Measurements from ENCODE around the gene SENP1.

DNA sequence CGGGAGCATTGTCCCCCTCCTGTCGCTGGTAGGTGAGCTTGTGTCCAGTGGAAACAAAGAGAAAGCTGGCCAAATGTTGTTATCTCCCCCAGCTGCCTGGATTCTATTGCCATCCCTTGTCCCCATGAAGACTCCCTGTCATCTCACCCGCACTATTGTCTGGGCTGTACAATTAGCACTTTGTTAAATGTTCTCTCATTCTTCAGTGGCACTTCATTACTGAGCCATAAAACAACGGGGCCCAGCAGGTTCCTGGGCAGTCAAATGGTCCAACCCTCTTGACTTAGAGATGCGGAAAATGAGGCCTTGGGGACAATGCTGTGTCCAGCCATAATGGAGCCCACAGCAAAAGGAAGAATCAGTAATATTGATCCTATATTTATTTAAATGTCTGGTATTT, 88.4 kb downstream of the SENP1 start:
- TF ChIP-seq, protein P1, sequence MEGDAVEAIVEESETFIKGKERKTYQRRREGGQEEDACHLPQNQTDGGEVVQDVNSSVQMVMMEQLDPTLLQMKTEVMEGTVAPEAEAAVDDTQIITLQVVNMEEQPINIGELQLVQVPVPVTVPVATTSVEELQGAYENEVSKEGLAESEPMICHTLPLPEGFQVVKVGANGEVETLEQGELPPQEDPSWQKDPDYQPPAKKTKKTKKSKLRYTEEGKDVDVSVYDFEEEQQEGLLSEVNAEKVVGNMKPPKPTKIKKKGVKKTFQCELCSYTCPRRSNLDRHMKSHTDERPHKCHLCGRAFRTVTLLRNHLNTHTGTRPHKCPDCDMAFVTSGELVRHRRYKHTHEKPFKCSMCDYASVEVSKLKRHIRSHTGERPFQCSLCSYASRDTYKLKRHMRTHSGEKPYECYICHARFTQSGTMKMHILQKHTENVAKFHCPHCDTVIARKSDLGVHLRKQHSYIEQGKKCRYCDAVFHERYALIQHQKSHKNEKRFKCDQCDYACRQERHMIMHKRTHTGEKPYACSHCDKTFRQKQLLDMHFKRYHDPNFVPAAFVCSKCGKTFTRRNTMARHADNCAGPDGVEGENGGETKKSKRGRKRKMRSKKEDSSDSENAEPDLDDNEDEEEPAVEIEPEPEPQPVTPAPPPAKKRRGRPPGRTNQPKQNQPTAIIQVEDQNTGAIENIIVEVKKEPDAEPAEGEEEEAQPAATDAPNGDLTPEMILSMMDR (CRISPR knock-in tag; IDR thresholded peaks at IDR 0.05): no peak
- TF ChIP-seq MYNN (CRISPR knock-in tag; IDR thresholded peaks at IDR 0.05; ENCODE audit: low read depth) (no peak), MAFF (IDR thresholded peaks at IDR 0.05; ENCODE audit: low read depth, low read length) (no peak), BRD4 (CRISPR knock-in tag; IDR thresholded peaks at IDR 0.05) (no peak), ATF7 (IDR thresholded peaks at IDR 0.05) (no peak), ATF7 (CRISPR knock-in tag; IDR thresholded peaks at IDR 0.05) (no peak), CBFB (CRISPR knock-in tag; IDR thresholded peaks at IDR 0.05) (no peak), MAFK (conservative IDR thresholded peaks at IDR 0.05 in 1 of 2, IDR thresholded peaks at IDR 0.05 in 1 of 2; ENCODE audit: low read length in 2 of 2) (no peak), ZNF296 (CRISPR knock-in tag; conservative IDR thresholded peaks at IDR 0.05) (no peak), FOXM1 (CRISPR knock-in tag; IDR thresholded peaks at IDR 0.05) (no peak), YY1 (IDR thresholded peaks at IDR 0.05; ENCODE audit: insufficient read depth, insufficient replicate concordance, low read depth, low read length) (no peak)
- TF ChIP-seq, protein P2, sequence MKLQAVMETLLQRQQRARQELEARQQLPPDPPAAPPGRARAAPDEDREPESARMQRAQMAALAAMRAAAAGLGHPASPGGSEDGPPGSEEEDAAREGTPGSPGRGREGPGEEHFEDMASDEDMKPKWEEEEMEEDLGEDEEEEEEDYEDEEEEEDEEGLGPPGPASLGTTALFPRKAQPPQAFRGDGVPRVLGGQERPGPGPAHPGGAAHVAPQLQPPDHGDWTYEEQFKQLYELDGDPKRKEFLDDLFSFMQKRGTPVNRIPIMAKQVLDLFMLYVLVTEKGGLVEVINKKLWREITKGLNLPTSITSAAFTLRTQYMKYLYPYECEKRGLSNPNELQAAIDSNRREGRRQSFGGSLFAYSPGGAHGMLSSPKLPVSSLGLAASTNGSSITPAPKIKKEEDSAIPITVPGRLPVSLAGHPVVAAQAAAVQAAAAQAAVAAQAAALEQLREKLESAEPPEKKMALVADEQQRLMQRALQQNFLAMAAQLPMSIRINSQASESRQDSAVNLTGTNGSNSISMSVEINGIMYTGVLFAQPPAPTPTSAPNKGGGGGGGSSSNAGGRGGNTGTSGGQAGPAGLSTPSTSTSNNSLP (IDR thresholded peaks at IDR 0.05; ENCODE audit: low read depth, low read length): no peak
- TF ChIP-seq, protein P3, sequence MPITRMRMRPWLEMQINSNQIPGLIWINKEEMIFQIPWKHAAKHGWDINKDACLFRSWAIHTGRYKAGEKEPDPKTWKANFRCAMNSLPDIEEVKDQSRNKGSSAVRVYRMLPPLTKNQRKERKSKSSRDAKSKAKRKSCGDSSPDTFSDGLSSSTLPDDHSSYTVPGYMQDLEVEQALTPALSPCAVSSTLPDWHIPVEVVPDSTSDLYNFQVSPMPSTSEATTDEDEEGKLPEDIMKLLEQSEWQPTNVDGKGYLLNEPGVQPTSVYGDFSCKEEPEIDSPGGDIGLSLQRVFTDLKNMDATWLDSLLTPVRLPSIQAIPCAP (CRISPR knock-in tag; IDR thresholded peaks at IDR 0.05; ENCODE audit: low read depth): no peak

Data from HepG2 (cell line).